SU-DHL-6 (cell line): ENCODE results near the gene ST7L.

Source experiments
- EZH2phosphoT487 ChIP-seq: fragments of 200-600 bp; sonication (generic), shearing (Covaris generic); conservative IDR thresholded peaks from 2 replicates; pipeline ENCODE4 v1.6.1; 2018; ENCODE audit warnings: mild to moderate bottlenecking, antibody characterized with exemption, low read length, moderate library complexity, mixed read lengths
- TF ChIP-seq, protein P1 (sequence below): fragments of 200-600 bp; sonication (generic); IDR thresholded peaks from one replicate; pipeline ENCODE4 v1.5.1; 2017; ENCODE audit warnings: antibody characterized with exemption, mild to moderate bottlenecking, low read length, moderate library complexity; ENCODE audit not compliant: insufficient read depth, poor library complexity, severe bottlenecking

DNA sequence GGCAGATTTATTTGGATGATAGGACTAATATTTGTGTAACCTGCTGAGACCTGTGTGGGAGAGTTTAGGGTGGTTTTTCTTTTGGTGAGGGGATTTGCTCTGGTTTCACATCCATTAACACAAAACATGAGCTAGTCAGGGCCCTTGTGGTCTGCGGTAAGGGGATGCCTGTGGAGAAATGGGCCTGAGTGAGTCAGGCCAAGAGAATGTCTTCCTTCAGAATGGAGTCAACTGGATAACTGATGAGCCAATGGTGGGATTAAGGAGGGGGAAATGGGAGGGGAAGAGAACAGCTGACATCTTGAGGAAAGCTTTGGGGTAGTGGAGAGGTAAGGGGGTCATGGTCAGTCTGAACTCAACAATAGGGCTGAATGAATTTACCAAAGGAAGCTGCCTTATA lies 96.3 kb downstream of the ST7L start:
- TF ChIP-seq, protein P1, sequence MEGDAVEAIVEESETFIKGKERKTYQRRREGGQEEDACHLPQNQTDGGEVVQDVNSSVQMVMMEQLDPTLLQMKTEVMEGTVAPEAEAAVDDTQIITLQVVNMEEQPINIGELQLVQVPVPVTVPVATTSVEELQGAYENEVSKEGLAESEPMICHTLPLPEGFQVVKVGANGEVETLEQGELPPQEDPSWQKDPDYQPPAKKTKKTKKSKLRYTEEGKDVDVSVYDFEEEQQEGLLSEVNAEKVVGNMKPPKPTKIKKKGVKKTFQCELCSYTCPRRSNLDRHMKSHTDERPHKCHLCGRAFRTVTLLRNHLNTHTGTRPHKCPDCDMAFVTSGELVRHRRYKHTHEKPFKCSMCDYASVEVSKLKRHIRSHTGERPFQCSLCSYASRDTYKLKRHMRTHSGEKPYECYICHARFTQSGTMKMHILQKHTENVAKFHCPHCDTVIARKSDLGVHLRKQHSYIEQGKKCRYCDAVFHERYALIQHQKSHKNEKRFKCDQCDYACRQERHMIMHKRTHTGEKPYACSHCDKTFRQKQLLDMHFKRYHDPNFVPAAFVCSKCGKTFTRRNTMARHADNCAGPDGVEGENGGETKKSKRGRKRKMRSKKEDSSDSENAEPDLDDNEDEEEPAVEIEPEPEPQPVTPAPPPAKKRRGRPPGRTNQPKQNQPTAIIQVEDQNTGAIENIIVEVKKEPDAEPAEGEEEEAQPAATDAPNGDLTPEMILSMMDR = no peak
- TF ChIP-seq EZH2phosphoT487 = no peak
